Heart right ventricle (tissue), 16 donors: Measurements from ENCODE around the gene PDLIM7. TPM values are rescaled to one million over a fixed set of nuclear protein-coding genes. Genes with fewer than 3 reads are reported as not detected.

ENCODE experiments used
- ATAC-seq, 8 donors: fragments of 200-7000 bp; cut with Tn5 transposase; one replicate each; pipeline ENCODE4 v1.9.1; 2020; ENCODE audit warnings: mild to moderate bottlenecking in 8 of 8, moderate library complexity in 8 of 8, moderate number of reproducible peaks in 1 of 8
- DNase-seq, 2 donors: peaks; one replicate each; pipeline ENCODE4 v3.0.0-alpha.2; 2020
- H3K27ac ChIP-seq, 10 donors: fragments of 200-600 bp; sonication (generic) in 2 of 10; one replicate each; pipeline versions ENCODE4 v1.5.0 to v1.8.0; 2020 to 2022; ENCODE audit warnings: mild to moderate bottlenecking in 3 of 10
- H3K27me3 ChIP-seq, 7 donors: fragments of 200-600 bp; one replicate each; pipeline ENCODE4 v1.8.0; 2021 to 2022; ENCODE audit warnings: mild to moderate bottlenecking in 2 of 7
- H3K36me3 ChIP-seq, 9 donors: fragments of 200-600 bp; sonication (generic) in 1 of 9; one replicate each; pipeline versions ENCODE4 v1.5.0 to v1.8.0; 2020 to 2022; ENCODE audit warnings: mild to moderate bottlenecking in 2 of 9
- H3K4me1 ChIP-seq, 9 donors: fragments of 200-600 bp; sonication (generic) in 1 of 9; one replicate each; pipeline versions ENCODE4 v1.5.0 to v1.8.0; 2020 to 2022; ENCODE audit warnings: mild to moderate bottlenecking in 4 of 9
- H3K4me3 ChIP-seq, 10 donors: fragments of 200-600 bp; sonication (generic) in 2 of 10; one replicate each; pipeline versions ENCODE4 v1.5.0 to v1.8.0; 2020 to 2022; ENCODE audit warnings: mild to moderate bottlenecking in 7 of 10, moderate library complexity in 2 of 10
- H3K9me3 ChIP-seq, 11 donors: fragments of 200-600 bp in 10 of 11; sonication (generic) in 2 of 11; one replicate each; pipeline versions ENCODE4 v1.5.0 to v1.8.0; 2013 to 2022; ENCODE audit warnings: mild to moderate bottlenecking in 2 of 11, control low read depth in 1 of 11, moderate library complexity in 1 of 11
- WGBS, 2 donors: extraction: QIAGEN DNeasy Blood & Tissue Kit; methylation state at CpG; one replicate each; pipeline ENCODE4 v1.1.7; 2013; ENCODE audit warnings: inconsistent platforms in 1 of 2; 5-methylcytosine and 5-hydroxymethylcytosine counted together
- intact Hi-C, 10 donors: fragments of 100-400 bp; cut with DNase I; formaldehyde crosslinking; loops; one replicate each; pipeline versions ENCODE4 v1.11.1 to v1.14.2; 2022
- polyA plus RNA-seq, 2 donors: library from polyadenylated mRNA; stranded (reverse); fragments of 200-250 nt; gene quantifications; one replicate each; pipeline ENCODE4 v1.2.3, GENCODE V29; 2013
- total RNA-seq, 10 donors: library from RNA; stranded (reverse); fragmentation: NEBNext Ultra II Directional in 3 of 10; extraction: Animal tissue kit (Norgen Biotek cat#: 25700) in 3 of 10; gene quantifications; one replicate each; pipeline versions ENCODE4 v1.2.1 to v1.2.4, GENCODE V29; 2021 to 2023
- TF ChIP-seq, protein P1 (sequence below), 9 donors: fragments of 200-600 bp; sonication (generic) in 2 of 9; IDR thresholded peaks; one replicate each; pipeline versions ENCODE4 v1.5.0 to v1.8.0; 2021 to 2022; ENCODE audit warnings: antibody characterized with exemption in 9 of 9, mild to moderate bottlenecking in 5 of 9, moderate library complexity in 1 of 9
- donor health status: Arrhythmogenic right ventricular cardiomyopathy.
- donor health status: ischemic (EF 13 %, LVEDD 7.1; RV severe dilation, severe dysfunction).
- donor health status: healthy with polysubstance abuse.
- donor health status: DM: no; HTN: yes; CAD: no.
- donor health status: DM: no; HTN: no; CAD: no.
- donor health status: ischemic (EF 25% LVEDD 6.9; RV normal size, moderate dysfunction).
- donor health status: ischemic (EF 25% LVEDD 5.7; RV mildly dilated, moderate dysfunction).
- donor health status: healthy.
- donor health status: DM: yes; HTN: yes; CAD: no.
- donor health status: Ischemic cardiomyopathy.
- donor health status: ischemic (EF 35%, LVEDD 5.7; RV mildly dilated, moderate dysfunction).
- donor health status: nonischemic (EF 11% LVEDD 7.7; RV severe dilation, severe dysfunction).
- donor health status: DM: yes; HTN: yes; CAD: no.
- donor health status: PGD.
- donor health status: ischemic (EF 29% LVEDD 5.4; RV normal size, mild dysfunction).
- donor health status: nonischemic (EF 23%, LVEDD 6.1; RV moderate dilation, normal function).

PDLIM7 gene
- total and polyA plus RNA-seq, 12 donors = 32.5 to 131 (median 58.1) TPM

DNA sequence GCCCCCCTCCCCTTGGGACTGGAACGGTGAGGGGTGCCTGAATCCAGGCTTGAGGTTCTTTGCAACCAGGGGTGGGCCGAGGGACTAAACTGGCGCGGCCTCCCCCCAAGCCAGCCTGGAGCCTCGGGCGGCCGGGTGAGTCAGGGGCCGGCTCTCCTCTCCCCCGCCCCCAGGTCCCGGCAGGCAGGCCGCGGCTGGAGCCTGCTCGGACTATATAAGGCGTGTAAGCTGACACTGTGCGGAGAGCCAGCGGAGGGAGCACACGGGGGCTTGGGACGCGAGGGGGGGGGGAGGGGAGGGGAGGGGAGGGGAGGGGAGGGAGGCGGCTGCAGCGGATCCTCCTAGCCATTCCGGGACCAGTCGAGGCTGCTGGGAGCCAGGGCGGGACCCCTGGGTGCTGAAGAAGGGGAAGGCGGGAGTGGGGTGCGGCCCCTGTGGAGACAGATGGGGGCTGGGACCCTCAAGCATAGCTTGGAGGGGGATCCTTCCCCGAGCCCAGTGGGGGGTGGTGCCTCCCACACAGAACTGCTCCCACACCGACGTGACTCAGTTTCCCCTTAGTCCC is 595 bp downstream of the PDLIM7 start:
- DNase-seq (peak; percentile 75 to 79), ATAC-seq (peak; percentile 43 to 78 (median 60))
- TF ChIP-seq, protein P1, sequence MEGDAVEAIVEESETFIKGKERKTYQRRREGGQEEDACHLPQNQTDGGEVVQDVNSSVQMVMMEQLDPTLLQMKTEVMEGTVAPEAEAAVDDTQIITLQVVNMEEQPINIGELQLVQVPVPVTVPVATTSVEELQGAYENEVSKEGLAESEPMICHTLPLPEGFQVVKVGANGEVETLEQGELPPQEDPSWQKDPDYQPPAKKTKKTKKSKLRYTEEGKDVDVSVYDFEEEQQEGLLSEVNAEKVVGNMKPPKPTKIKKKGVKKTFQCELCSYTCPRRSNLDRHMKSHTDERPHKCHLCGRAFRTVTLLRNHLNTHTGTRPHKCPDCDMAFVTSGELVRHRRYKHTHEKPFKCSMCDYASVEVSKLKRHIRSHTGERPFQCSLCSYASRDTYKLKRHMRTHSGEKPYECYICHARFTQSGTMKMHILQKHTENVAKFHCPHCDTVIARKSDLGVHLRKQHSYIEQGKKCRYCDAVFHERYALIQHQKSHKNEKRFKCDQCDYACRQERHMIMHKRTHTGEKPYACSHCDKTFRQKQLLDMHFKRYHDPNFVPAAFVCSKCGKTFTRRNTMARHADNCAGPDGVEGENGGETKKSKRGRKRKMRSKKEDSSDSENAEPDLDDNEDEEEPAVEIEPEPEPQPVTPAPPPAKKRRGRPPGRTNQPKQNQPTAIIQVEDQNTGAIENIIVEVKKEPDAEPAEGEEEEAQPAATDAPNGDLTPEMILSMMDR (IDR thresholded peaks at IDR 0.05) = no peak
- Histone ChIP-seq H3K27me3 (no peaks in the 10 kb centered on the region), H3K4me1 (peaks cover 15 to 80% (median 64%) of the 10 kb centered on the region in 9 donors), H3K27ac (peak overlapping the region; percentile 81 to 98 (median 94)), H3K4me3 (peak overlapping the region; percentile 57 to 93 (median 90)), H3K36me3 (peaks cover 0 to 31% (median 5%) of the 10 kb centered on the region in 9 donors), H3K9me3 (no peaks in the 10 kb centered on the region)
- WGBS, 2 donors = 1 to 3% methylated on average over 13 to 29 of the region's 29 CpGs
- intact Hi-C loops = loop anchor here in 6 of 10 donors (1.0 to 10.0 kb wide), 7 partner anchors 40 to 185 kb away; partner anchors contain the start of genes MXD3 (in 2 of the 6) and GRK6 (in 1 of the 6)

DNA sequence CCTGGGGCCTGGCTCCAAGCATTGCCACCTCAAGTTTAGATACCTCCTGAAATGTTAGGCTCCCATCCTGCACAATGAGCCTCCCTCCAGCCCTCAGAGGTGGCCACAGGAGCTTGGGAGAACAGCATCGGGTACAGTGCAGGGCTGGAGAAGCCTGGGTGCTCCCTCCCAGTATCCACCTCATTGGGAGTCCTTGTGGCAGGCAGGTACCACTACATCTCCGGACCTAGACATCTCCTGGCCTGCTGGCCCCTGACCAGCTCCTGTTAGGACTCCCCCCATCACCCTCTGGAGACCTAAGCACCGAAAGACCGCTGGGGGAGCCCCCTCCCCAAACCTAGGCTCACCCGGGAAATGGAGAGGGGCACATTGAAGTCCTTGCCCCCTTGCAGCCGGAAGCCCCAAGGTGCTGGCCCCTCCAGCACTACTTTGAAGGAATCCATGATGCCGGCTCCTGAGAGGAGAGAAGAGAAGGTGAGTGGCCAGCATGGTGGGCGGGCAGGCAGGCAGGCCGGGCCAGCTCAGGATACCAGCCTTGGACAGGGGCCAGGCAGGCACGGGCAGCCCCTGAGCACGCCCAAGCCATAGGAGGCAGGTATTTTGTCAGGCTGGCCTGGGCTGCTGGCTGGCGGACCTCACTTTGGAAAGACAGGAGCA is 1.2 kb downstream of the PDLIM7 start:
- H3K4me1 ChIP-seq = peaks cover 15 to 78% (median 62%) of the 10 kb centered on the region in 9 donors
- DNase-seq (no peak), ATAC-seq (peak in 1 of 8 donors; percentile 0)
- peak overlapping the region; percentile 81 to 98 (median 94) for H3K27ac ChIP-seq
- intact Hi-C loops = loop anchor here in 5 of 10 donors (2.0 to 10.0 kb wide), 6 partner anchors 39 to 184 kb away; partner anchors contain the start of genes MXD3 (in 2 of the 5) and GRK6 (in 1 of the 5)
- H3K9me3 ChIP-seq = no peaks in the 10 kb centered on the region
- 12 to 28% methylated on average over 12 of the region's 12 CpGs for WGBS, 2 donors
- H3K36me3 ChIP-seq = peaks cover 0 to 37% (median 10%) of the 10 kb centered on the region in 9 donors
- H3K27me3 ChIP-seq = no peaks in the 10 kb centered on the region
- TF ChIP-seq, protein P1 (IDR thresholded peaks at IDR 0.05) = peak in 1 of 9 donors; percentile 20
- peak overlapping the region; percentile 23 to 93 (median 90) for H3K4me3 ChIP-seq

GRCh38 chr5:177495243-177496060 is 2.0 kb downstream of the PDLIM7 start:
- peak overlapping the region in 9 of 10 donors; percentile 77 to 93 (median 91) for H3K4me3 ChIP-seq
- H3K36me3 ChIP-seq = peaks cover 0 to 44% (median 16%) of the 10 kb centered on the region in 9 donors
- peak; percentile 57 to 63 for DNase-seq
- WGBS, 2 donors = 58 to 59% methylated on average over 13 to 14 of the region's 14 CpGs
- H3K9me3 ChIP-seq = no peaks in the 10 kb centered on the region
- intact Hi-C loops = loop anchor here in 5 of 10 donors (2.0 to 10.0 kb wide), 6 partner anchors 38 to 183 kb away; partner anchors contain the start of genes MXD3 (in 2 of the 5) and GRK6 (in 1 of the 5)
- H3K4me1 ChIP-seq = peaks cover 15 to 70% (median 54%) of the 10 kb centered on the region in 9 donors
- ATAC-seq = peak in 7 of 8 donors; percentile 5 to 33 (median 8)
- H3K27ac ChIP-seq = peak overlapping the region in 9 of 10 donors; percentile 29 to 98 (median 95)
- TF ChIP-seq, protein P1 (IDR thresholded peaks at IDR 0.05) = peak in 1 of 9 donors; percentile 3
- no peaks in the 10 kb centered on the region for H3K27me3 ChIP-seq
